ENCODE results near the gene RPS8.
"Not testable (repeated sequence)": the region's sequence is repeated elsewhere in the genome, so short reads cannot be mapped to it uniquely, and the experiment has no call there.

RPS8 gene

GRCh38 chr1:44803312-44804095 is 28.2 kb downstream of the RPS8 start:
- DNase-seq, result no peak

DNA sequence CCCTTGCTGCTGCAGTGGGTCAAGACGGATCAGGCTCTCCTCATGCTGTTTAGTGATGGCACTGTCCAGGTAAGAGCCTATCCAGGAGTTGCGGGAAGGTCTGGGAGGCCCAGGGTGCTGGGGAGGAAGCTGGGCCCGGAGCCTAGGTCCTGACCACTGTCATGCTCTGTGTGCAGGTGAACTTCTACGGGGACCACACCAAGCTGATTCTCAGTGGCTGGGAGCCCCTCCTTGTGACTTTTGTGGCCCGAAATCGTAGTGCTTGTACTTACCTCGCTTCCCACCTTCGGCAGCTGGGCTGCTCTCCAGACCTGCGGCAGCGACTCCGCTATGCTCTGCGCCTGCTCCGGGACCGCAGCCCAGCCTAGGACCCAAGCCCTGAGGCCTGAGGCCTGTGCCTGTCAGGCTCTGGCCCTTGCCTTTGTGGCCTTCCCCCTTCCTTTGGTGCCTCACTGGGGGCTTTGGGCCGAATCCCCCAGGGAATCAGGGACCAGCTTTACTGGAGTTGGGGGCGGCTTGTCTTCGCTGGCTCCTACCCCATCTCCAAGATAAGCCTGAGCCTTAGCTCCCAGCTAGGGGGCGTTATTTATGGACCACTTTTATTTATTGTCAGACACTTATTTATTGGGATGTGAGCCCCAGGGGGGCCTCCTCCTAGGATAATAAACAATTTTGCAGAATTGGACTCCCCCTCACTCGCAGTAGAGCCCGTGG is 30.1 kb downstream of the RPS8 start:
- DNase-seq, result no peak

DNA sequence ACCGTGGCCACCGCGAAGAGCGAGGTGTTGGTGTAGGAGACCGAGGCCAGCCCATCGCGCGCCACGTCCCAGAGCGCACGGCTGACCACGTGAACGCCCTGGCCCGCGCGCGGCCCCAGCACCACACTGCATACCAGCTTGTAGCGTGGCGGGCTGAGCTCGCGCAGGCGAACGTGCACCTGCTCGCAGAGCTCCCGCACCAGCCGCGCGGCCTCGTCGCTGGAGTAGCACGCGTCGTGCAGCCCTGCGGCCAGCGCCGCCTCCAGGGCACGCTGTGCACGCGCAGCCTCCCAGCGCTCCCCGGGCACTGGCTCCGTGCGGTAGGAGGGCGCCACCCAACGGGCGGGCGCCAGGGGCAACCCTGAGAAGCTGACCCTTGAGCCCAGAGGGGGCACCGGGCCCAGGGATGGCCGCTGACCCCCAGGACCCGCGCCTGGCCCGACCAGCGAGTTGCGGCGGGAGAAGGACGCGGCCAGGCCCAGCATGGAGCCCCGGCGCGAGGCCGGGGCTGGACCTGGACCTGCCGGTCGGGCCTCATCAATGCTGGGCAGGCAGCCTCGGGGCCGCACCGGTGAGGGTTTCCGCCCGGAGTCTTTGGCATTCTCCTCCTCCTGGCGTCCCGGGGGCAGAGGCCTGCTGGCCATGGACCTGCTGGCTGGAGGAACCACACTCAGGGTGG is 30.8 kb downstream of the RPS8 start:
- DNase-seq, result no peak

GRCh38 chr1:44806704-44807363 is 31.5 kb downstream of the RPS8 start, which contains the start of gene DYNLT4:
Gene DYNLT4 (minus strand): TSS chr1:44807351. CDS start chr1:44806668, 683 bp downstream.
- no peak for DNase-seq

DNA sequence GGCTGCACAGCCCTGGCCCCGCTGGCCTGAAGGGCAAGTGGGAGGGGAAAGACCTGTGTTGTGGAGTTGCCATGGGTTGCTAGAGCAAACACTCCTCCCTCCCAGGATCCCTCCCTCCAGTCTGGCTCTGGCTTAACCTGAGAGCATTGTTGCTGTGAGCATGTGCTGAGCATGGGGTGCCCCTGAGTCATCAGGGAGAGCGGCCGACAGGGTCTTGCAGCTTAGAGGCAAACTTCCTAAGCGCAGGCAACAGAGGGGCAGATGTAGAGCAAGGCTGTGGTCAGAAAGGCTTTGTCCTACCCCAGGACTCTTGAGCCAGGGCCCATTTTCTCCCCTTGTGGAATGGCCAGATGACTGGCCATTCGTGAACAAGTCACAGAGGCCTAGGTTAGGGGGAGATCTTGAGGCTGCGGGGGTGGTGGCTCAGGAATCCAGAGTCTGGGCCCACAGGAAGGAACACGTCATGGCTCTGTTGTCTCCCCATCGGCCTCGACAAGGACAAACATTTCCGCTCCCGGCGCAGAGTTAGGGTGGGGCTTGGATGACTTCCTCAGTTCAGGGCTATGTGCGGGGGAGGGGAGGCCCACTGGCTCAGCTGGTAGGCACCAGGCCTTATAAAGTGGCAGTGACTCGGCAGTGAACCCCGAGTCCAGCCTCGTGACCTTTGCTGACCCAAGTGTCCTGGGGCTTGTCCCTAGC is 32.2 kb downstream of the RPS8 start:
- no peak for DNase-seq

DNA sequence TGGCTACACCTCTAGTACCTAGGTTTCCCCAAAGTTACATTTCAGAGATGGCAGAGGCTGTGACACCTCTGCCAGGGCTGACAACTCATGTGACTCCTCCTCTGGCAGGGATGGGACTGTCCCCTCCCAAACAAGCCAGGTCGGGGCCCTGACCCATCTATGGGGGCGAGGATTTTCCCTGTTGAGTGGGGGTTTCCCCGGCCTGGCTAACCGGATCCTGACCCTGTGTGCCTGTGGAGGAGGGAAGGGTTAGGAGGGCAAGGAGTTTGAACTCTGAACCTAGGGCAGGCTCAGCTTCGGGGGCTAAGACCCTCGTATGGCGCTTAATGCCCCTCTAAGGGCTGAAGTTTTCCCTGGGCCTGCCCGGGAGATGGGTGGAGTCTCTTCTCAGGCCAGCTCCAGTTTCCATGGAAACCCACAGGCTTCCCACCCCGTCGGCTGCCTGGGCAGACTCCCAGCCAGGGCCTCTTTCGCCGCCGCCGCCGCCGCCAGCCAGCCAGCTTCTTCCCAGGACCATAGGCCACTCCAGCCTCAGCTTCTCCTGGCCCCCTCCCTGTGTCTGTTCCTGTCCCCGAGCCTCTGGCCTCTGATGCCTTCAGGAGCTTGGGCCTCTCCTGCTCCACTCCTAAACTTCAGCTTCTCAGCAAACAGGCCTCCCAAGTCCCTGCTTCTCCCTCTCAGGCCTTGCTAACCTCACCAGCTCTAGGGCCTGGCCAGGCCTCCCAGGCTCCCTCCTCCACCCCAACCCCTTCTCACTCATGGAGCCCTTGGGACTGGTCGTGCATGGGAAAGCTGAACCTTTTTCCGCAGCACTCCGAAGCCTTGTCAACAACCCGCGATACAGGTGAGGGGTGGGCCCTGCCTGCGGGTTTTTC is 33.0 kb downstream of the RPS8 start, which contains the start of gene BTBD19:
Gene BTBD19 (plus strand): TSS at position 461 of the 875 bp plus-strand sequence. CDS start 298 bp downstream, at position 759.
- no peak for DNase-seq

DNA sequence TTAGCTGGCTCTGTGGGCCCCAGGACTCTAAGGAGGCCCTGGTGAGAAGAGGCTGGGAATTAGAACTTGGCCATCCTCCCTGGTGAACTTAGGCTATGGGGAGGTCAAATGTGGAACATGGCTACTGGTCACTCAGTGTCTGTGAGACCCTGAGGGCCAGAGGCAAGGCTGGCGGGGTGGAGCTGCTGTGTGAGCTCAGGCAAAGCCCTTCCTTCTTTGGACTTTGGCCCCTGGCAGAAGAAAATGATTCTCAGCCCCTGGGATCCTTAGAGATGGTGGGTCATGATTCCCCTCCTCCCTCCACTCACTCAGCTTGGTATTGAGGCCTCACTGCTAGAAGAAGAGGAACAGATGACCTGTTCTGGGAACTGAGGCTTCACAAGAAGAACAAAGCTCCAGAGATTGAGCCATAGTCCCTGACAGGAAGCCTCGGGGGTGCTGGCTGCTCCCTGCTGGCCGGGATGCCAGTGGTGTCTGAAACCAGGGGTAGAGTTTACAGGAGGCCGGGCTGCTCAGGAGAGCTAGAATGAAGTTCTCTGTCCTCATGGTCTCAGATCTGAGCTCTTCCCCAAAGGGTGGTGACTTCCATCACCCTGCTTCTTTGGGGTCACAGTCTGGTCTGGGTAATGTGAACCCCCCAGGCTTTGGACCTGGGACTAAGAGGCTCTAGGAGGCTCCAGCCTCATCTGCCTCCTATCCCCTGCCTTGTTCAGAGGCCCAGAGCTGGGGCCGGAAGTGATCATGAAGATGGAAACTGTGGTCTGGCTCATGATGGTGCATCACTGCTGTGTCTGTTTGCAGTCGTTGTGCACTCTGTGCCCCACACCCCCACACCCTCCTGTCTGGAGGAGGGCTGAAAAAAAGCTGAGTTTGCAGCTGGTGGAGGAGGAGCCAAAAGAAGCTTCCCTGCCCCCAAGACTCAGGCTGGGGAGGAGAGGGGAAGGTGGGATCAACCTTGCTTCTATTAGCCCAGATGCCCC is 33.9 kb downstream of the RPS8 start:
- no peak for DNase-seq

DNA sequence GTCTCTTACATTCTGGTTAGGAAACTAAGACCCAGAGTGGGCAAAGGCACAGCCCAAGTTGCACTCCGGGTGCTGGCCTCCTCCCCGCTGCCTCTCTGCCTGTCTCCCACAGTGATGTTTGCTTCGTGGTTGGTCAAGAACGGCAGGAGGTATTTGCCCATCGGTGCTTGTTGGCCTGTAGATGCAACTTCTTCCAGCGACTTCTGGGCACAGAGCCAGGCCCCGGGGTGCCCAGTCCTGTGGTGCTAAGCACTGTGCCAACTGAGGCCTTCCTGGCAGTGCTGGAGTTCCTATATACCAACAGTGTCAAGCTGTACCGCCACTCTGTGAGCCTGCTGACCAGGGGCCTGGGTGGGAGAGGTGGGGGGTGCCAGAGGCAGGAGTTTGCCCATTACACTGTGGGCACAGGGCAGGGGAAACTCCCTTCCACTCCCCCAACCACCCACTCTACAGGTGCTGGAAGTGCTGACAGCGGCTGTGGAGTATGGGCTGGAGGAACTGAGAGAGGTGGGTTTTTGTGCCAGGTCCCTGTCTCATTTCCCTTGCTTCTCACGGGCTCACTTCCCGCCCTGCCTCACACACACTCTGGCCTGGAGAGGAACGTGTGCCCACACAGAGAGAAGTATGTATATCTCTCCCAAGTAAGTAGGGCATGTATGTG is 34.9 kb downstream of the RPS8 start:
- peak; percentile 43 for DNase-seq

GRCh38 chr1:44810762-44811105 is 35.4 kb downstream of the RPS8 start:
- not testable (repeated sequence) for DNase-seq

GRCh38 chr1:44811234-44811633 is 35.9 kb downstream of the RPS8 start:
- no peak for DNase-seq

- DNase-seq, result no peak
These were observed 37.6 kb downstream of the RPS8 start for GRCh38 chr1:44812822-44813543.

- DNase-seq, result not testable (repeated sequence)
These were observed 40.6 kb downstream of the RPS8 start for GRCh38 chr1:44815926-44816325.

DNA sequence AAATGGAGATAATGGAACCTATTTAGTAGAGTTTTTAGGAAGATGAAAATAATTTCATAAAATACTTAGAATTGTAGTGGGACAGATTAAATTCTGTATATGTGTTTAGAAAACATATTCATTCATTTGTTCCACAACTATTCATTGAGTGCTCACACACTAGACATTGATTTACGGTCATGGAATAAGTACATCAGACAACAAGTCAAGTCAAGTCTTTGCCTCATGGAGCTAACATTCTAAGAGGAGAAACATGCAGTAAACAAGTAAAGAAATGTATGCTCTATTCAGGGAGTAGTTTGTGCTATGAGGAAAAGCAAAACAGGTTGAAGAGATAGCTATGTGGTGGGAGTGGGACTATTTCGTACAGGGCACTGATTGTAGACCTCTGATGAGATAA is 42.0 kb downstream of the RPS8 start:
- no peak for DNase-seq

GRCh38 chr1:44817771-44818495 is 42.6 kb downstream of the RPS8 start:
- no peak for DNase-seq

GRCh38 chr1:44819196-44819607 is 43.9 kb downstream of the RPS8 start:
- no peak for DNase-seq

GRCh38 chr1:44819608-44820327 is 44.4 kb downstream of the RPS8 start:
- no peak for DNase-seq

Data from DMS79 treated with DMSO at 0.1 percent for 48 hours (cell line).